HG03196 (cell line): ENCODE measurements around the gene SLC23A2.

ENCODE experiments used
- ATAC-seq: cut with Tn5 transposase; IDR thresholded peaks from one replicate; pipeline ENCODE4 v1.9.1; 2021; ENCODE audit not compliant: unreplicated experiment

Gene SLC23A2

DNA sequence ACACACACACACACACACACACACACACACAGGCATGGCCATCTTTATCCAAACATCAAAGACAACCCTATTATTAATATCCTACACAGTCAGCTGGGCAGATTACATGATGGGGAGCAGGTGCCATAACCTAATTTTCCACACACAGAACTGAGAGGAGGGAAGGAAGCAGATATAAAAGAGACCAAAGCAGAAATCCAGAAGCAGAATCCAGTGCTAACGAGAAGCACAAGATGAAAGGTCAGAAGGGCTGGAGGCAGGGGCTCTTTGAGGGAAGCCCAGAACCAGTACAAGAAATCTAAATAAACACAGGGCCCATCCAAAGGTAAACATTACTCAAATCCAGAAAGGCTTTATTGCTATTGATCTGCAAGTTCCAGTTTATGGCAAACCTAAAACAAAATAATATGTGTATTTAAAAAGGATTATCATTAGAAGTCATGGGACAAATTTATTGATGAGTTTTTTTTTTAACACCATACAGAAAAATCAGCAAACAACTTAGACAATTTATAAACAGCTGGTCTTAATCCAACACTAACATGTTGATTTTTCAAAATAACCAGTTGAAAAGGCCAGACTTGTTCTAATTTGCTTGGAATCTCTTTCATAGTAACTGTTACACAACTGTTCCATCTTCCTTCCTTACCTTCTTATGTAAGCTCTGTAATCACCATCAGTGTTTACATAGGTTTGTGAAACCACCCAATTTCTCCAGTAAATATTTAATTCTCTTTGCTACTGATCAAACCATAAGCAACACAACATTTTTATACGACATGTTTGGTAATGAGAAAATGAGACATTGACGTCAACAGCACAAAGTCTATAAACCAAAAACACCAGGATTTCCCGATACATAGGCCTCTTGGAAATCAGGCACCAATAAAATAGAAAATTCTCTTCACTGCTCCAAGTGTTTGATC is 34.2 kb downstream of the SLC23A2 start:
- ATAC-seq, result no peak

DNA sequence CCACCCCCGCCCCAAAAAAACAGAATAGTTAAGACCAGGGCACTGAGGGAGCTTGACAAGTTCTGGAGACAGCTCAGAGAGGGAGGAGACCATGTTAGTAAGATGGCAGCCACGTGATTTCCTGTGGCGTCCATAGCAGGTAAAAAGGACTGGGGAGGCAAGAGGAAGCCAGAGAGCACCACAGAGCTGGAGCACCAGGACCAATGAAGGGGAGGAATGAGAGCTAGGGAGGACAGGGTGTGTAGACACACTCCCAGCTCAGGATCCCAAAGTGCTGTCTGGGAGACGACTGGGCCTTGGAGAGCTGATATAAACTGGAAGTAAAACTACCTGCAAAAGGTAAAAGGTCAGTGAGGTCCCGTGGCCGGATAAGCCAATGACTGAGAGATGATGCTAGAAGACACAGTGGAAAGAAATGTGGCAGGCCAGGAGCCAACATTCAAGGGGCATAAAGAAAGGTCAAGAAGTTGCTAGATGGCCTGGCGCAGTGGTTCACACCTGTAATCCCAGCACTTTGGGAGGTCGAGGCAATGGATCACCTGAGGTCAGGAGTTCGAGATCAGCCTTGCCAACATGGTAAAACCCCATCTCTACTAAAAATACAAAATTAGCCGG is 39.0 kb downstream of the SLC23A2 start:
- ATAC-seq, result no peak

DNA sequence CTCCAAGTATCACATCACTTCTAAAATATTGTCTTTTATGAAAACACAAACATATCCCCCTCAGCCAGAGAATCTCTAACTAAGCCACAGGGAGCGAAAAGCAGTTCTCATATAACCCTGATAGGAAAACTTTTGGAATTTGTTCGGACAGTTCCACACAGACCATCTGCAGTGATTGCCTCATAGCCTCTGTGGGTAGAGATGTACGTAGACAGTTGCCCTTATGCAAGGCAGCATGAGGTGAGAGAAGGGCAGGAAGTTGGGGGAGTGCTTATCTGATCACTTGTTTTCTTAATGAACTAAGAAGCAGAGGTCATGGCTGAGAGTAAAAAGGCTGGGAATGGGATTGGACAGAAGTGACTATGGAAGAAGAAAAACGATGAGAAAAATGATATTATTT is 39.6 kb downstream of the SLC23A2 start:
- ATAC-seq, result no peak

DNA sequence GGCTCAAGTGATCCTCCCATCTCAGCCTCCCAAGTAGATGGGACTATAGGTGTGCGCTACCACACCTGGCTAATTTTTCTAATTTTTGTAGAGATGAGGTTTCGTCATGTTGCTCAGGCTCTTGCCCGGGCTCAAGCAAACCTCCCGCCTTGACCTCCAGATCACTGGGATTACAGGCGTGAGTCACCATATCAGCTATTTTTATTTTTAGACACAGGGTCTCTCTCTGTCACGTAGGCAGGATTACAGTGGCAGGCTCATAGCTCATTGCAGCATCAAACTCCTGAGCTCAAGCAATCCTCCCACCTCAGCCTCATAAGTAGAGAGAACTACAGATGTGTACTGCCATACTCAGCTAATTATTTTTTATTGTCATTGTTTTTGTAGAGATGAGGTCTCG is 41.7 kb downstream of the SLC23A2 start:
- no peak for ATAC-seq

DNA sequence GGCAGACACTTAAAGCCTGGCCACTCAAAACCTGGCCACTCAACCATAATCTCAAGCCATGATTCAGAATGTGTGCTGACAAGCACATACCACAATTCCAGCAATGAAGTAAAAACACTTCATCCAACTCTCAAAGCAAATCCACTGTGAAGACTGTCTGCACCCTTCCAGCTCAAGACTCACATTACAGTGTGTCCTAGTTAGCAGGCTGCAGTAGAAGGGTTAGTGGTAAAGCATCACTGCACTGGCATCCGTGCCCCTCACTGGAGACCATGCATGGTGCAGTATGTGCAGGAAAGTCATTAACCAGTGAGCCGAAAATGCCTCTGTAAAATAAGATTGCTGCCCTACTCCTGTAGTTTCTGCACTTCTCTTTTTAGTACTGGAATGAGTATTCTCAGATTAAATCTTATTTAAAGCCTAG is 43.4 kb downstream of the SLC23A2 start:
- ATAC-seq, result no peak

DNA sequence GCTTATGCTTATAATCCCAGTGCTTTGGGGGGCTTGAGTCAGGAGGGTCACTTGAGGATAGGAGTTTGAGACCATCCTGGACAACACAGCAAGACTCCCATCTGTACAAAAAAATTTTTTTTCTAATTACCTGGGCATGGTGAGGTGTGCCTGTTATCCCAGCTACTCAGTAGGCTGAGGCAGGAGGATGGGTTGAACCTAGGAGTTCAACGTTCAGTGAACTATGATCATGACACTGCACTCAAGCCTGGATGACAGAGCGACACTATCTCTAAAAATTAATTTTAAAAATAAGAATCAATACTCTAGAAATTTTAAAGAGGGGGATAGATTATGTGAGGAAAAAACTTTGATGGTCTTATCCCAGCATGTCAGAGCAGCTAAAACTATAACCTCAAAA is 44.1 kb downstream of the SLC23A2 start:
- no peak for ATAC-seq

DNA sequence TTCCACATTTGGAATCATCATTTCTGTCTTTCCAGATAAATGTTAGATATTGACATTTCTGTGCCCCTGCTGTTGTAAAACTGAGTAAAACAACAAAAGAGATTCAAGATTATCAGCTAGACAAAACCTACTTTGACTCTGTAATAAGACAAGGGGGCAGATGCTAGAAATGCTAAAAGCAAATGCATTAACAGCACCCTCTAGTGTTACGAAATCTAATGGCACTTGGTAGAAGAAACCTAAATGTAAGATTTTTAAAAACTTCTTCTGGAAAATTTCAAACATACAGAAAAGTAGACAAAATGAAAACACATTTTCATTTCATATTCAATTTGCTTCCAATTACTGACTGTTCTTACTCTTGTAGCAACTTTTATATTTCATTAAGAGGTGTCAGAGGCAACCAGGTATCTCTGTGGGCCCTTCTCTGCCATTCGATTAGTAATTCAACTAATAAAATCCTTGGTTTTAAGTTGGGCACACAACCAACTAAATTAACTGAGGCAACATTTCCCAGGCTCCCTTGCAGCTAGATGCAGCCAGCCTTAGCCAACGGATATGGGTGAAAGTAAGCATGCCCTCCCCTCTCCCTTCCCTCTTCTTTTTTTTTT is 45.0 kb downstream of the SLC23A2 start:
- ATAC-seq, result no peak

DNA sequence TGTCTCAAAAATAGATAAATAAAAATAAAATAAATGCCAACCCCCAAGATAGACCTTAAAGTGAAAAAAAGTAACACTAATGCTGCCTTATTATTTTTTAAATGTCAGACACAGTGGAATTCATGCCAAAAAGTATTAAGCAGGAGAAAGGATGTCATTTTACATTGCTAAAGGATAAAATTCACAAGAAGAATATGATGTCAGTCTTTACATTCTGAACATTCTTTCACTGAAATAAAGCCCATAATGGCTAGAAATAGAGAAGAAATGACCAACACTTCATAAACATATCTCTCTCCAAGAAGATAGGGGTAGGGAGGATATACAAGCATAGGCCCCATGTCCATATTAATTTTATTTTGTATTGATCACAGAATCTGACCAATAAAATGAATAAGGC is 47.4 kb downstream of the SLC23A2 start:
- no peak for ATAC-seq

DNA sequence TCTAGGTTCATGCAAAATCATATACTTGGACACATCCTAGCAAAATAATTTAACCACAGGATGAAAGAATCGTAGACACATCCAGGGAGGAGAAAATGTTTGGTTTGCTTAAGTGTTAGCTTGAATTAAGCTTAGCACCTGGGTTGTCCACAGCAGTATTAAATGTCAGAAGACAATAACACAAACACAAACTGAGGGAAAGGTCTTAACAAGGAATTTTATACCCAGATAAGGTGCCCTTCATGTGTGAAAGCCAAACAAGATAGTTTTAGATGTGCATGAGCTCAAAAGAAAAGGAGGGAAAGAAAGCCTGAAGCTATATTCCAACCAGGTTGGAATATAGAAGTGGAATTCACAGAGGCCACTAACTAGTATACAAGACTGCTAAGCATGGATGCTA is 49.1 kb downstream of the SLC23A2 start:
- no peak for ATAC-seq

DNA sequence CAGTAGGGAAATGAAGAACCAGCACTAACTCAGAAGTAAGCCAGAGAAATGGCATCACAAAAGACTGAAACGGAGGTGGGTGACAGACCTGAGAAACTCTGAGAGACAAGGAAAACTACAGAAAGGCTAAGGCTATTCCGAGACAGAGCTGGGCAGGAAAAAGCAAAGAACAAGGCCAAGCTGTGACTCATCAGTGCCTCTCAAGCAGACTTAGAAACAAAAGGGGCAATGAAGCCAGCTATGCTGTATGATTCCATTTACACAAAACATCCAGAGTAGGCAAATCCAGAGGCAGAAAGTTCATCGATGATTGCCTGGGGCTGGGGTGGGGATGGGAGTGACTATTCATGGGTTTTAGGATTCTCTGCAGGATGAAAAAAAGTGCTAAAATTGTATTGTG is 50.0 kb downstream of the SLC23A2 start:
- ATAC-seq, result no peak

DNA sequence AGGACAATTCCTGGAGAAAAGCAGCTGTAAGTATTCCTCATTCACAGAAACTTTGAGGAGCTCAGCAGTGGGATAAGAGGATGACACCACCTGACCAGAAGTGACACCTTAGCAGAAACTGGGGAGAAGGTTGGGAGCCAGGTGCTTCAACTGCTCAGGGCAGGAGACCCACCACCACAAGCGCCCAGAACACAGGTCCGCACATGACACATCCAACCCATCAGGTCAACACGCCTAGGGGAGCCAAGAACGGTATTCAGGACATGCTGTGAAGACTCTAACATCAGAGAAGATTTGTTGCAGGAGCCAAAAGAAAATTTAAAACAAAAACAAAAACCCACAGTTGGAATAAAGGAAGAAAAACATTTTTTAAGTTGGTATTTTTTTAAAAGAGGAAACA is 50.5 kb downstream of the SLC23A2 start:
- no peak for ATAC-seq

DNA sequence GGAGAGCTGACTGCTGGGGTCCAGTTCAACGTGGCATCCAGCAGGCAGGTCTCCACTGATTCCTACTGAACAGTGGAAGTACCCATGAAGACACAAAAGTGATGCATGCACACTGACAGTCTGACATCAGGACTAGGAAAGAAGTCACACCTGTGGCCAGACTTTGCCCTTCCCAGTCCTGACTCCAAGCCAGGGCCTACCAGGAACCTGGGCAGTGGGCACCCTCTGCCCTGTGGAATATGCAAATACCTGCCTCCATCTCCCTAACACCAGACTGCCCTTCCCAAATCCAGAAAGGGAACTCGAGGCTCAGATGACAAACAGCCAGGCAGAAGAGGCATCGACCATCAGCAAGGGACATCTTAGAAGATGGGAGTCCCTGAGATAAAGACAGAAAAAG is 50.9 kb downstream of the SLC23A2 start:
- no peak for ATAC-seq

DNA sequence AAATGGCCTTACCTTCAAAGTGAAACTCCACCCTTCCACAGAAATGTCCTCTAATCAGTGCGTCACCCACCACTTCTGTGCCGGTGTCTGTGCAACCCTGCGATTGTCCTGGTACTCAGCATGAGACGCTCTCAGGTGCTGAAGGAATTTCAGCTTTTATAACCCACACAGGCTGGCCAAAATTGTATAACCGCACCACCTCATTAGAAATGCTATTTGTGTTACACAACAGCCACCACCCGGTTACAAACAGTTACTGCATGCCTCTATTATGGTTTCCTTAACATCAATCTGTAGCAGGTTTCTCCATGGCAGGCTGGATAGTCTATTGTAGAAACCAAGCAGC is 51.5 kb downstream of the SLC23A2 start:
- peak; percentile 63 for ATAC-seq

DNA sequence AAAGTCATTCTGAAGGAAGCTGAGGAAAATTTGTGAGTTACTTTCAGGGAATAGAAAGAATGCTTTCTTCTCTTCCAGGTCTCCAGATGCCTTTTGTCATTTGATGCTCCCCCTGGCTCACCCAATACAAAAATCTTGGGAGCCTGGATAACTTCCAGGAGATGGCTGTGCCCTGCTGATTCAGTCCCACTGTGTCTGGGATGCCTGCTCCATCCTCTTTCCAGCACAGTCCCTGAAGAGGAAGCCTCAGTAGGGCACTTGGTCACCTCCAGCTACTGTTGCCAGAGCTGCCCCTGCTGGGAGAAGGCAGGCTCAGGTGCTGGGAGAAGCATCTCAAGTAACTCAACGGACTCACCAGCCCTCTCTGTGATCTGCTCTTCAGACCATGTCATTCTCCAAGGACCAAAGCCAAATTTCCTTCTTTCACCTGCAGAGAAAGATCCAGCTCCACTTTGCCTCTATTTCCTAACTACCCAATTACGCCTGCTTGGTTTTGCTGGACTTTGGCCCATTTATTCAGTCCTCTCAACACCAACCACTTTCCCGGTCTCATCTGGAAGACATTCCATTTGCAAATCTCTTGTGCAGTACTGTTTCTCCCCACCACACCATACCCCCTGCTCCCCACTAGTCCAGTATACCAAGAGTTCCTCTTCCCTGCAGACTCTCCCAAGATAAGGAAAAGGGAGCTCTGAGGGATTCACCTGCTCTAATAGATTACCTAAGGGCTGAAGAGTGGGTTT is 53.3 kb downstream of the SLC23A2 start:
- ATAC-seq, result no peak

DNA sequence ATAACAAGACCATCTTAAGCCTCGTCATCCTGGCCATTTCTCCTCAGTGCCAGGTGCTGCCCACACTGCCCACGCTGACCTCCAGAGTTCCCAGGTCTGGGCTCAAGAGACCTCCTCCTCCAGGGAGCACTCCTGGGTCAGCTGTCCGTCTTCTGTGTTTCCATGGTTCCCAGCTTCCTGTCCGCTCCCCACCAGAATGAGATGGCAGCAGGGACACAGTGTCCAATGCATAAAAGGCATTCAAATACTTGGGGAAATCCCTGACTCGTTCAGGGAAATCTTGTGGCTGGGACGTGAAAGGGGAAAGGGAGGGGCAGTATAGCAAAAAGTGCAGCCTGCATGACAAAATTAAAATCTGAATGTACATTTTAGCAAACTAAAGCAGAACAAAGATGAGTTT is 54.3 kb downstream of the SLC23A2 start:
- no peak for ATAC-seq

DNA sequence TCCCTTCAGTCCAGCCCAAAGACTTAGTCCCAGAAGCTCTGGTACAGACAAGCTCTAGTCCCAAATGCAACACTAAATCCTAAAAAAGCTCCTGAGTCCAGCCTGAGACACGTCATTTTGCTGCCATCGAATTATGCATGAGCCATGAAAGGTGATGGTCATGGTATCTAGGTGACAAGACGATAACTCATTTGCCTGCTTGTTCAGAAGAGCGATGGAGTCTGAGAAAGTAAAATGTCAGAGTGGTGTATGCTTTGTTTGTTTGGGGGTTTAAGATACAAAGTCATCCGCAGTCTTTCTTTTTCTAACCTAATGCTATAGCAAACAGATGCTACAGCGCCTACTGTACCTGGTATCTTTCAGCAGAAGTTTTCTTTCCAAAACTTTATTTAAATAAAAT is 54.7 kb downstream of the SLC23A2 start:
- ATAC-seq, result no peak

DNA sequence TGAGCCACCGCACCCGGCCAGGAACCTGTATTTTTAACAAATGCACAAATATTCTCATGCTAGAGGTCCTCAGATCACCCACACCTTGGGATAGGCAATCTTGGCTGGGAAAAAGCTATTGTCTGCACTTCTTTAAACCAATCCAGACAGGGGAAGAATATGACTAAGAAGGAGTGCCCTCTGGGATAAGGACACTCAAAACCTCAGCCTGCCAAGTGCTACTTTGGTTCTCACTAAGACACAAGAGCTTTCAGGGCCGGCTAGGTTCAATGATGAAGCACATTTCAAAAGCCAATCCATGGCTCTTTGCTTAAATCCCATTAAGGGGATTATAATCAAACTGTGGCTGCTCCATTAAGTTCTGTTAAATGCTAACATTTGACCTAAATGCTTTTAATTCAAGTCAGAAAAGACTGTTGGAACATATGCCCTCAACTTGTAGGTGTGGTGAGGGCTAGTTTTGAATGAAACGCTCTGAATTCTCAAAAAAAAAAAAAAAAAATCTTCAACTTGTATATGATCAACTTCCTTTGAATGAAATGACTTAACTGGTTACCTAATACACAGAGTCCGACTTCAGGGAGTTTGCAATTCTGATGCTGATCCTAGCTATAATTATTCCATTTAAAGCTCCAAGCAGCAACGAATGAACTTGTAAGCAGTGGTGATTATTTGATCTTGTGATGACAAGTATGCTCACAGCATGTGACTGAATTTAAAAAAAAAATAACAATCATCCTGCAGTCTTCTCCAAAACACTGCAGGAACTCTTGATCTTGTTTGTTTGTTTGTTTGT is 56.6 kb downstream of the SLC23A2 start:
- ATAC-seq, result no peak

DNA sequence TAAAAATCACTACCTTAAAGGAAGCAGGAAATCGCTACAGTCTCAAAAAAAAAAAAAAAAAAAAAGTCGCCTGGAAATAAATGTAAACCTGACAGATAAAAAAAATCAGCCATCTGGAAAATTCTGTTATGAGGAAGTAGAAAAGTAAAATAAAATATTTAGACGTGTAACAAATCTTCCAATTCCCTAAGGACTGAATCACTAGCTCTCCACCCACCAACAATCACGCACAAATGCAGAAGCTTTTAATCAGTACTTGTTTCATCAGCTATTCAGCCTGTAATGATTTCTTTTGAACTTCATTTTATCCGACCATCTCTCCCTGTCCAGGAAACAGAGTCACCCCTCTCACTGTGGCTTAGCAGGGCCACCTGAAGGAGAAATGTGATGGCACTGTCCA is 59.0 kb downstream of the SLC23A2 start:
- ATAC-seq, result no peak

DNA sequence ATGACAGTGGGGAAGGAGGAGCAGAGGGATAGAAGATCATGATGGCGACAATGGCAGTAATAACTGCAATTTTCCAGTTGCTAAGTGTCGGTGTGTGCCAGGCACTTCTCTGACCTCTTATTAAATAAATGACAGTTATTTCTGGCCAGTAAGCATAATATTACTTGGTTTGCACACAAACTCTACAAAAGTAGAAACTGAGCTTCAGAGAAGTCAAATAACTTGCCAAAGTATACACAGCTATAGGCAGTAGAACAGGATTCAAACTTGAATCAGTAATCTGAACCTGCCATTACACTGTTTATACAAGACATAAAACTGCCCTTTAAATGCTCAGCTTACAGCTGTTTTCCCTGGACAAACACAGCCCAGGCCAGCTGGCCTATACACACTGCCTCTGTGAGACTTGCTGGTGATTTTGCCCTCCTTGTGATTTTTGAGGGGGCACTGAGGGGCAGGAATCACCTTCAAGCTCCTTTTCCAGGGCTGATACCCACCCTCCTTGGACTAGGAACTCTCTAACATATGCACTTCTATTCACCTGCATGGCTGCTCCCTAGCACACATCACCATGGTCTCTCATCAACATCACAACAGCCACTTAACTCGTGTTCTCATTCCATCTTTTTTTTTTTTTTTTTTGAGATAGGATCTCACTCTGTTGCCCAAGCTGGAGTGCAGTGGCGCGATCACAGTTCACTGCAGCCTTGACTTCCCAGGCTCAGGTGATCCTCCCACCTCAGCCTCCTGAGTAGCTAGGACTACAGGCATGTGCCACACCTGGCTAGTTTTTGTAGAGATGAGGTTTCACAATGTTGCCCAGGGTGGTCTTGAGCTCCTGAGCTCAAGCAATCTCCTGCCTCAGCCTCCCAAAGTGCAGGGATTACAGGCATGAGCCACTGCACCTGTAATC is 63.6 kb downstream of the SLC23A2 start:
- ATAC-seq, result no peak
